Stimulated activated CD8-positive, alpha-beta memory T cell treated with anti-CD3 and anti-CD28 coated beads, Interleukin-4, amount 100 ng/mL, for 24 hours (primary cell): ENCODE measurements around the gene ARHGAP31.

Experiments
- DNase-seq: peaks from one replicate; pipeline ENCODE4 v3.0.0-alpha.2; 2020; ENCODE audit warnings: low read depth

The ARHGAP31 gene

DNA sequence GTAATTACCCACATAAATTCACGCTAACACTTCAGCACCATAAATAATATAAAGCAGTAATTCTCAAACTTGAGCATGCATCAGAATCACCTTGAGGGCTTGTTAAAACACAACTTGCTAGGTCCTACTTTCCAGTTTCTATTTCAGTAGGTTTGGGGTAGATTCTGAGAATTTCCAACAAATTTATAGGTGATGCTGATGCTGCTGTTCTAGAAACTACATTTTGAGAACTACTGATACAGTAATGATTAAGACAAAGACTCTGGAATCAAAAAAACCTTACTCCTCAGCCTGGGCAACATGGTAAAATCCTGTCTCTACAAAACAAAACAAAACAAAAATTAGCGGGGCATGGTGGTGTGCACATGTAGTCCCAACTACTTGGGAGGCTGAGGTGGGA, 150.4 kb downstream of the ARHGAP31 start:
- no peak for DNase-seq

DNA sequence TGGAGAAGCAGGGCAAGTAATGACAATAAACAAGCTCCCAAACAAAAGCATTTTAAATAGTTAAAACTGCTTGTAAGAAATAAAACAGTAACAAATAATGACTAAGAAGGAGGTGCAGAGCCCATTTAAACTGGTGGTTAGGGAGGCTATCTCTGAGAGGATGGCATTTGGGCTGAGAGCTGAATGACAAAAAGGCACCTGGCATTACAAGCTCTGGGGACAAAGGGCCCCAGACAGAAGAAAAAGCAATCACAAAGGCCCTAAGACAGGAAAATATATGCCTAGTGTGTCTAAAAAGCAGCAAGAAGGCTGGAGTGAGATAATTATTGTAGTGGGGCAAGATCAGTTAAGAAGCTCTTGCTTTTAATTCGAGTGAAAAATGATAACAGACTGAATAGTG, 159.6 kb downstream of the ARHGAP31 start:
- DNase-seq, result no peak

DNA sequence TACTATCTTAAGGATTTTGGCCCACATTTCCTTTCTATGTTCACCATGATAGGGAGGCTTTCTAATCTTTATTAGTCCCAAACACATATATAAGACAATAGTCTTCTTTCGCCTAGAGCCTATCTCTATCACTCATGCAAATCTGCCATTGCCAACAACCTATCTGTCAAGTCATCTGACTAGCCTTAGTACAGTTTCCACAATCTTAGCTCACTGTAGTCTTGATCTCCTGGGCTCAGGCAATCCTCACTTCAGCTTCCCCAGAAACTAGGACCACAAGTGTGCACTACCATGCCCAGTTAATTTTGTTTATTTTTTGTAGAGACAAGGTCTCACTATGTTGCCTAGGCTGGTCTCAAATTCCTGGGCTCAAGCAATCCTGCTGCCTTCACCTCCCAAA, 162.3 kb downstream of the ARHGAP31 start:
- DNase-seq, result no peak

DNA sequence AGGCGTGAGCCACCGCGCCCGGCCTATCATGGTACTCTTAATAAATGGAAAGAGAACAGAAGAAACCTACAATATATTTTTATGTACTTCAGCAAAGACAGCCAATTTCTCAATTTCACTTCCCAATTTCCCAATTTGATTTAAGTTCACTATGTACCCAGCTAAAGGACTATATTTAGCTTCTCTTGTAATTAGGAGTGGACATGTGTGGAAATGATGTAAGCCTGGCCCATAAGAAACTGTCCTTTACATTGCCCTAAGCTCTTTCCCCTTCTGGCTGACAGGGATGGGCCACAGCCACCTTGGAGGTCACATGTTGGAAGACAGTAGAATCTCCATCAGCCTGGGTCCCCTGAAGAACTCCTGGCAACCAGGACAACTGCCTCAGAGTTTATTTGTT, 163.1 kb downstream of the ARHGAP31 start:
- DNase-seq, result no peak

DNA sequence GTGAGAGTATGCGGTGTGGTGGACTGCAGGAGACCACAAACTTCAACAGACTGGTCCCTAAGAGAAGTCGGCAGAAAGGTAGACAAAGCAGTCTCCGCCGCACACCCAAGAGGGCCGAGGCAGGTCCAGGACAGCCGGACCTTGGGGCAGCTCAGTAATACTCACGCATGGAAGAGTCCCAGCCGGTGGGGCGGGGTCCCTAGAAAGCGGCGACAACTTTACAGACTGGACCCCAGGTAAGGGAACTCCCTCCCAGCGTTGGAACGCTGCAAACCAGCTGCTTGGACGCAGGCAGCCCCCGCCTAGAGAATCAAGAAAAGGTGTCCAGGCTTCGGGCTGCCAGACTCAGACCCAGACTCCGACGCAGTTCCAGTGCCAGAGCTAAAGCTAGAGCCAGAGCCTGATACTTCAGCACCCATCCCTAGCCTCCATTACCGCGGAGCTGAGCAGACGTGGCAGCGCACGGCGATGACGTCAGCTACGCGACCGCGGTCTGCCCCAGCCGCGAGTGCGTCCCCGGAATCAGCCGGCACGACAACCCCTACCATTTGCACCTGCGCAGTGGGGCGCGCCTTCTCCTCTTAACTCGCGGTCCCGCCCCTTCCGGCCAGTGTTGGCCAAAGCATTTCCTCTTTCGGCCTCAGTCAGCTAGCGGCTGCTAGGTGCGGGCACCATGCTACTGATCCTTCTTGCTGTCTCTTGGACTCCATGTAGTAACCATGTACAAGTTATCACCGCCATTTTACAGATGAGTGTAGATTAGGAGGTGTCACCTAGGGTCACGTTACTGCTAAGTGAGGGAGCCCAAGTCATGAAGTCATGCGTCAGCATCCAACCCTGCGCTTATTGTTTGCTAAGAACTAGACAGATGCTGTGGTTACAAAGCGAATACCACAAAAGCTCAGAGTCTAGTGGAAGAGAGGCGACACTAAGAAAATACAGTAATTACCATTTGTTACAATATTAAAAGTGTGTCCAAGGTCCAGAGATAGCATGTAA, 169.3 kb downstream of the ARHGAP31 start, which contains the start of gene TMEM39A:
TMEM39A (minus strand) TSS at position 445 of the 999 bp plus-strand sequence. CDS start 1,541 bp downstream, outside the sequence.
- DNase-seq, result peak; percentile 100

DNA sequence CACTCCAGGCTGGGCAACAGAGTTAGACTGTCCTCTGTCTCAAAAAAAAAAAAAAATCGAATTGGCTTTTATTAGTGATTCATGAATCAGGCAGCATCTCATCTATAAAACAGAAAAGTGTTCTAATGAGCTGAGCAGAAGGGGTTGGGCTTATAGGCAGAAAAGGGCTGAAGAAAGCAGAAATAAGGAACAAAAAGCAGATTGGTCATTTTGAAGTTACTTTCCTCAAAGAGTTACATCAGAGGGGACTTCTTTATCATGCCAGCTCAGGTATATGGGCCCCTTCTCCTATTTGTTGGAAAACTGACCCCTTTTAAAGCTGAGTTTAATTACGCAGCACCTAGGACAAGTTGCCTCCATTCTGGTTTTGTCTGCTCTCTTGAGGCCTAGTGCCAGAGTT, 173.9 kb downstream of the ARHGAP31 start:
- no peak for DNase-seq

DNA sequence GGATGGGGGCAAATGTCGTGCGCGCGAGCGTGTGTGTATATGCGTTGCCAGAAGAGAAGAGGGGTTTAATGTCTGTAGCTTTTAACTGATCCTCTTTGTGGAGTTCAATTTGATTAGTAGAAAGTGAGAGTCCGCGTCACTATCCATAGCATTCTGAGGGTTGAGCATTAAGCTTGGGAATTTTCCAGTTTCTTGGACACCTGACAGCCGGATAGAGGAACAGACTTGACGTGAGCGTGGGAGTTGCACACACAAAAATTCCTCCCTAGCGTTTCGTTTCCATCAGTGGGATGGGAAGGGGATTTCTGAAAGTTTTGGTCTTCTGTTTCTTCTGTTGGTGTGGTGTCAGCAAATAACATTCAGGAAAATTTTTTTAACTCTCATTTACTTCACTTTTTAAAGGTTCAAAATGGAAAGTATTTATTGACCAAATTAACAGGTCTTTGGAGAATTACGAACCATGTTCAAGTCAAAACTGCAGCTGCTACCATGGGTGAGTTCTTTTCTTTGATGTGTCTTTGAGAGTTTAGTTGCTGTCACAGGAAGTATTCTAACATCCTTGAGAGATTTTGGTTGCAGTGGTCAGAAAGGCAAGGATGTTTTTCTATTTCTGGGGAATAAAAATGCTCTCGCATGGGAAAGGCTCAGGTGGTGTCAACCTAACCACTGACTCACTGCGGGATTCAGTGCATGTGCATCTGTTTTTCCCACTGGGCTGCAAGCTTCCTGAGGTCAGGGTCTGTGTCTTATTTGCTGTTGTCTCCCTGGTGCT, 175.4 kb downstream of the ARHGAP31 start:
- no peak for DNase-seq
